Activated naive CD8-positive, alpha-beta T cell treated with anti-CD3 and anti-CD28 coated beads, Interleukin-2, amount 50 U/mL, for 24 hours (primary cell): ENCODE data around the gene CCHCR1.

ENCODE experiments used
- ATAC-seq: fragments of 150-1000 bp; cut with Tn5 transposase; one replicate; pipeline ENCODE4 v1.10.0; 2021
- DNase-seq: peaks from one replicate; pipeline ENCODE4 v3.0.0; 2021
- H3K27ac Mint-ChIP-seq: one replicate; pipeline ENCODE4 v1.8.0; 2021; ENCODE audit warnings: mild to moderate bottlenecking, mixed read lengths
- H3K27me3 Mint-ChIP-seq: one replicate; pipeline ENCODE4 v1.8.0; 2021; ENCODE audit warnings: mixed read lengths
- H3K36me3 Mint-ChIP-seq: one replicate; pipeline ENCODE4 v1.8.0; 2021; ENCODE audit warnings: low read depth, mixed read lengths
- H3K4me1 Mint-ChIP-seq: one replicate; pipeline ENCODE4 v1.8.0; 2021; ENCODE audit warnings: mixed read lengths
- H3K4me3 Mint-ChIP-seq: one replicate; pipeline ENCODE4 v1.8.0; 2021; ENCODE audit warnings: mild to moderate bottlenecking, moderate library complexity, mixed read lengths
- H3K9me3 Mint-ChIP-seq: one replicate; pipeline ENCODE4 v1.8.0; 2021; ENCODE audit warnings: mixed read lengths

Gene CCHCR1

DNA sequence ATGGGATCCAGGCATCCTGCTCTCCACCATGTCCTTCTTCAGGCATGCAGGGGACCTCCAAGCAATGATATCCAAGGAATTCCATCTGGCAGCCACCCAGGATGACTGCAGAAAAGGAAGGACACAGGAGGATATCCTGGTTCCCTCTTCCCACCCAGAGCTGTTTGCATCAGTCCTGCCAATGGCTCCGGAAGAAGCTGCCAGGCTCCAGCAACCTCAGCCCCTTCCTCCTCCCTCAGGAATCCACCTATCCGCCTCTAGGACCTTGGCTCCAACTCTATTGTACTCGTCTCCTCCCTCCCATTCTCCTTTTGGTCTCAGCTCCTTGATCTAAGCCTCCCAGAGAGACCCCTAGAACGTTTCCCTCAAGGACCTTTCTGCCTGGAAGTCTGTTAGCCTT, 18.0 kb downstream of the CCHCR1 start:
- Mint-ChIP-seq H3K27ac (no peak overlapping the region), H3K4me3 (no peak overlapping the region), H3K4me1 (peaks cover 6% of the 10 kb centered on the region), H3K36me3 (peaks cover 2% of the 10 kb centered on the region), H3K9me3 (no peaks in the 10 kb centered on the region), H3K27me3 (peaks cover 4% of the 10 kb centered on the region)
- DNase-seq (no peak), ATAC-seq (no peak)

DNA sequence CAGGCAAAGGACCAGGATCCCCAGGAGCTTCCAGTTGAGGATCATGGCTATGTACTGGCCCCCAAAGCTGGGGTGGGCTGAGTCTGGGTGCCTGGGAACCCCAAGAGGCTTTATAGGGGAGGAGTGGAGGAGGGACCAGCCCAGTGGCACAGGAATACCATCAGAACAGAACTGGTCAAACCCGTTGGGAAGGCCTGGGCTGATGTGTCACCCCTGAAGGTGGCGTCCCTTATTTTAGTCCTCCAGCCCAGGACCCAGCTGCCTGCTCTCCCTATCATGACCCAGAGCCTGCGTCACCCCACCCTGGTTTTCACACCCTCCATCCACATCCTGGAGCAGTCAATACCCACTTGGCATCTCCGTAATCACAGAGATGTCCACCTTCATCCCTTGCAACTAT, 18.6 kb downstream of the CCHCR1 start, which contains the start of gene PSORS1C2:
PSORS1C2 (minus strand) TSS at position 85 of the 400 bp plus-strand sequence; CDS start at position 45, 40 bp downstream.
- ATAC-seq (no peak), DNase-seq (no peak)
- peaks cover 4% of the 10 kb centered on the region for H3K27me3 Mint-ChIP-seq
- no peak within 1 kb of the TSS for H3K4me3 Mint-ChIP-seq
- no peaks in the 10 kb centered on the region for H3K9me3 Mint-ChIP-seq
- H3K36me3 Mint-ChIP-seq = no peaks in the 10 kb centered on the region
- no peak within 1 kb of the TSS for H3K27ac Mint-ChIP-seq
- H3K4me1 Mint-ChIP-seq = peaks cover 6% of the 10 kb centered on the region

DNA sequence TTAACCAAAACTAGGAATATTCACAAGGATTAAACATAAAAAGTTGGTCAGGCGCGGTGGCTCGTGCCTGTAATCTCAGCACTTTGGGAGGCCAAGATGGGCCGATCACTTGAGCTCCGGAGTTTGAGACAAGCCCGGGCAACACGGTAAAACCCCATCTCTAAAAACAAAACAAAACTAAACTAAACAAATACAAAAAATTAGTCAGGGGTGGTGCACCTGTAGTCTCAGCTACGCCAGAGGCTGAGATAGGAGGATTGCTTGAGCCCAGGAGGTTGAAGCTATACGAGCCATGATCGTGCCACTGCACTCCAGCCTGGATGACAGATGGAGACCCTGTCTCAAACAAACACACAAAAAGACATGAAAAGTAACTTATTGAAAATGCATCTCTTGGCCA, 21.9 kb downstream of the CCHCR1 start:
- ATAC-seq = no peak
- H3K27me3 Mint-ChIP-seq = peaks cover 4% of the 10 kb centered on the region
- no peaks in the 10 kb centered on the region for H3K36me3 Mint-ChIP-seq
- H3K4me3 Mint-ChIP-seq = no peak overlapping the region
- H3K4me1 Mint-ChIP-seq = peaks cover 6% of the 10 kb centered on the region
- no peaks in the 10 kb centered on the region for H3K9me3 Mint-ChIP-seq
- no peak for DNase-seq
- H3K27ac Mint-ChIP-seq = no peak overlapping the region

DNA sequence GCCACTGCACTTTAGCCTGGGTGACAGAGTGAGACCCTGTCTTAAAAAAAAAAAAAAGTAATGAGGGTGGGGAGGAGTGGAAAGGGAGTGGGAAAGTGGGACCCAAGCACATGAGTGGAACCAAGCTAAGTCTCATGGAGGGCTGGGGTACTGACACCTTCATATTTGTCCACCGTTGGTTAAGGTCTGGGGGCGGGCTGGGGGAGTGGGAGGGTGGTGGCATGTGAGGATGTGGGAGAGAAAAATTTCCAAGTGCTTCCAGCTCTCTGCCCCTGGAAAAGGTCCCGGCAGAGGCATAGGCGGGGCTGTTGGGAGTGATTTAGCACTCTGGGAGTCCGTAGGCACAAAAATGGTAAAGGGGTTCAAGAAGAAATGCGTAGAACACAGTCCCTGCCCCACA, 24.8 kb downstream of the CCHCR1 start:
- DNase-seq = no peak

DNA sequence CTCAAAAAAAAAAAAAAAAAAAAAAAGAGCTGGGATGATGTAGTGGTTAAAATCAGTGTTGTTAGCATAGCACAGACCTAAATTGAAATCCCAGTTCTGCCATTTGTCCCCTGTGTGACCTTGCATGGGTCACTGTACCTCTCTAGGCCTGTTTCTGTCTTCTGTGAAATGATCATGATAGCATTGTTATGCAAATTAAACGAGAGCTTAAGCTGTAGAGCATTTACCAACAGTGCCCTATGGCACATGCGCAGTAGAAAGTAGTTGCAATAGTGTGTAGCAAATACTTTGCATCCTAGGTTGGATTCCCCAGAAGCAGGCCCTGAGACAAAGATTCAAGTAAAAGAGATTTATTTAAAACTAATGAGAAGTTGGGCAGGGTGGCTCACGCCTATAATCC, 26.0 kb downstream of the CCHCR1 start:
- peaks cover 2% of the 10 kb centered on the region for H3K27me3 Mint-ChIP-seq
- H3K9me3 Mint-ChIP-seq = no peaks in the 10 kb centered on the region
- H3K36me3 Mint-ChIP-seq = no peaks in the 10 kb centered on the region

More for the DNA sequence above, 24.8 kb downstream of the CCHCR1 start:
- H3K36me3 Mint-ChIP-seq = no peaks in the 10 kb centered on the region
- no peak for ATAC-seq
- H3K27ac Mint-ChIP-seq = no peak overlapping the region
- H3K4me3 Mint-ChIP-seq = no peak overlapping the region
- H3K4me1 Mint-ChIP-seq = peaks cover 9% of the 10 kb centered on the region
- no peaks in the 10 kb centered on the region for H3K9me3 Mint-ChIP-seq
- peaks cover 4% of the 10 kb centered on the region for H3K27me3 Mint-ChIP-seq

DNA sequence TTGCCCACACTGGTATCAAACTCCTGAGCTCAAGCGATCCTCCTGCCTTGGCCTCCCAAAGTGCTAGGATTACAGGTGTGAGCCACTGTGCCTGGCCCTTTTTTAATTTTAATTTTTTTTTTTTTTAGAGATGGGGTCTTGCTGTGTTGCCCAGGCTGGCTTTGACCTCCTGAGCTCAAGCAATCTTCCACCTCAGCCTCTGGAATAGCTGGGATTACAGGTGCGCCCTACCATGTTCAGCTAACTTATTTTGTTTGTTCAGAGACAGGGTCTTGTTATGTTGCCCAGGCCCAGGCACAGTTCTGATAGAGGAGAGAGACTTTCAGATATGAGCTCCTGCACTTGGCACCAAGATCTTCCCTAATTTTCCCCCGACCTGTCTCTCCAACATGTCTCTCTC, 26.9 kb downstream of the CCHCR1 start:
- no peak for DNase-seq
- Mint-ChIP-seq H3K4me1 (peaks cover 5% of the 10 kb centered on the region), H3K27ac (no peak overlapping the region), H3K36me3 (no peaks in the 10 kb centered on the region), H3K9me3 (no peaks in the 10 kb centered on the region), H3K4me3 (no peak overlapping the region), H3K27me3 (peaks cover 2% of the 10 kb centered on the region)
- no peak for ATAC-seq

More for the DNA sequence above, 26.0 kb downstream of the CCHCR1 start:
- H3K4me1 Mint-ChIP-seq = peaks cover 5% of the 10 kb centered on the region
- H3K4me3 Mint-ChIP-seq = no peak overlapping the region
- ATAC-seq = no peak
- no peak for DNase-seq
- H3K27ac Mint-ChIP-seq = no peak overlapping the region

DNA sequence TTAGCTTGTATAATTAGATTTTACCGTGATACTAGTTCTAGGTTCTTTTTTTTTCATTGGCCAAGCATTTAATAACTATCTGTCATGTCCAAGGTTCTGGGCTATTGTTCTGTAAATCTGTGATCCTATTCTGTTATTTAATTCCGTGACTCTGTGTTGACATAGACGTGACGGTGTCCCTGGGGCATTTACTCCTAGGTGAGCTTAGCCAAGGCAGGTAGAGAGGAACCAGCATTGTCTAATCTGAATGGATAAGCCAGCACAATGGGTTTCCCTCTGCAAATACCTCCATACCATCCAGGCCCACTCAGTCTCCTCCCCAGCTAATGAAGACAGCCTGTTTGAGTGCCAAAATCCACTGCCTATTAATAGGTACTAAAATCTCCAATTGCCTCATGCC, 28.5 kb downstream of the CCHCR1 start:
- no peak for DNase-seq
- peaks cover 2% of the 10 kb centered on the region for H3K27me3 Mint-ChIP-seq
- no peak overlapping the region for H3K4me3 Mint-ChIP-seq
- no peak for ATAC-seq
- H3K36me3 Mint-ChIP-seq = no peaks in the 10 kb centered on the region
- H3K9me3 Mint-ChIP-seq = no peaks in the 10 kb centered on the region
- H3K27ac Mint-ChIP-seq = no peak overlapping the region
- H3K4me1 Mint-ChIP-seq = peaks cover 5% of the 10 kb centered on the region

DNA sequence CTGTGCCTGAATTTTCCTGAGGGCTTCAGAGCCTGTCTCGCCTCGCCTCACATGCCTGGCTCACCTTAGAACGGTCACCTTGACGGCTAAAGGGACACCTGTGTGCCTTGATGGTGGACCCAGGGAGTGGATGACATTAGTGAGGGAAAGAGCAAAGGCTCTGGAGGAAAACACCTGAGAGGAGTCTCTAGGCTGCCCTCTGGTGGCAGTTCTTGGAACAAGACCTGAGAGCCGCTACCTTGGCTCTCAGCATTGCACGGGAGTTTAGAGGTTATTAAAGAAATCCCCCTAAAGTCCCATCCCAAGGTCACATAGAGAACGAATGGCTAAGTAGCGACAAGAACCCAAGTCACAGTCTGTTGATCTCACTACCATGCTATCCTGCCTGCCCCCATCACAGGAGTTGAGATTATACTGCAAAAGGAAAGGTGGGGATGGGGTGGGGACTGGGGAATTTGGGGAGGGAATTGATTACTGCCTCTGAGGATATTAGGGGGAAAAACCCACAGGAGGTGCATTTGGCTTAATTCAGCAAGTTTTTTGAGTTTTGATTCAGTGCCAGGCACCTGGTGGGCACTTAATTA, 29.4 kb downstream of the CCHCR1 start:
- peak; percentile 45 for ATAC-seq

DNA sequence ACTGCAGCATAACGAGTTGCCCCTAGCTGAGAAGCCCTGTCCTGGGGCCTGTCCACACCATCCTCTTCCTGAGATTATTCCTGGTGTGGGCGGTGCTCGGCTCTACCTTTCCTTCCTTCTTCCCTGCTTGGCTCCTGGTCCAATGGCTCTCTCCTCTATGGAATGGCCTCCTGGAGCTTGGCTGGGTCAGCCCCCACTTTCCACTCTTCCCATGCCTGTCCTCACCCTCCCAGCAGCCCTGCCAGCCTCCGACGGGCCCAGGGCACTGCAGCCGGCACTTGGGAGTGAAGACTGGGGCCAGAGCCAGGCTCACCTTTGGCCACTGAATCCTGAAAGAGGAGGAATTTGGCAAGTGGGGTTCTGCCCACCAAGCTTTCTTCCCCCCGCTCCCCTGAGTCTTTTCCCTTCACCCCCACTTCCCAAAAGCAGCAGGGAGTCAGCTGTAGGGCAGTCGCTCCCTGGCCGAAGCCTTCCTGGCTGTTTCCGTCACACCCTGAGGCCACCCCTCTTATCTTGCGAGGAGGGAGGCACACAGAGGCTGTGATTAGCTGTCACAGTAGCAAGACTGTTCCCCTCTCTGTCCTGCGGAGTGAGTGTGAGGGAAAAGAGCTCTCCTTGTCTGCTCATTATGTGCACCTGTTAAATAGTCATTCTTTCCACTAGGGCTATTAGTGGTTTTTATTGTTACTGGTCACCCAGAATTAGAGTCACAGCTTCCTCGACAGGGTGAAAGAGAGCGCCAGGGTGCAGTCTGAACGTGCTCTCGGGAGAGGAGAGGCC, 31.0 kb downstream of the CCHCR1 start:
- no peak overlapping the region for H3K4me3 Mint-ChIP-seq
- no peak for DNase-seq
- no peak for ATAC-seq
- no peaks in the 10 kb centered on the region for H3K36me3 Mint-ChIP-seq
- no peak overlapping the region for H3K27ac Mint-ChIP-seq
- peaks cover 2% of the 10 kb centered on the region for H3K27me3 Mint-ChIP-seq
- no peaks in the 10 kb centered on the region for H3K9me3 Mint-ChIP-seq
- H3K4me1 Mint-ChIP-seq = peaks cover 5% of the 10 kb centered on the region

More for the DNA sequence above, 29.4 kb downstream of the CCHCR1 start:
- DNase-seq = peak; percentile 81
- H3K36me3 Mint-ChIP-seq = no peaks in the 10 kb centered on the region
- H3K27me3 Mint-ChIP-seq = peaks cover 2% of the 10 kb centered on the region
- no peaks in the 10 kb centered on the region for H3K9me3 Mint-ChIP-seq
- H3K4me1 Mint-ChIP-seq = peaks cover 5% of the 10 kb centered on the region
- no peak overlapping the region for H3K27ac Mint-ChIP-seq
- no peak overlapping the region for H3K4me3 Mint-ChIP-seq

DNA sequence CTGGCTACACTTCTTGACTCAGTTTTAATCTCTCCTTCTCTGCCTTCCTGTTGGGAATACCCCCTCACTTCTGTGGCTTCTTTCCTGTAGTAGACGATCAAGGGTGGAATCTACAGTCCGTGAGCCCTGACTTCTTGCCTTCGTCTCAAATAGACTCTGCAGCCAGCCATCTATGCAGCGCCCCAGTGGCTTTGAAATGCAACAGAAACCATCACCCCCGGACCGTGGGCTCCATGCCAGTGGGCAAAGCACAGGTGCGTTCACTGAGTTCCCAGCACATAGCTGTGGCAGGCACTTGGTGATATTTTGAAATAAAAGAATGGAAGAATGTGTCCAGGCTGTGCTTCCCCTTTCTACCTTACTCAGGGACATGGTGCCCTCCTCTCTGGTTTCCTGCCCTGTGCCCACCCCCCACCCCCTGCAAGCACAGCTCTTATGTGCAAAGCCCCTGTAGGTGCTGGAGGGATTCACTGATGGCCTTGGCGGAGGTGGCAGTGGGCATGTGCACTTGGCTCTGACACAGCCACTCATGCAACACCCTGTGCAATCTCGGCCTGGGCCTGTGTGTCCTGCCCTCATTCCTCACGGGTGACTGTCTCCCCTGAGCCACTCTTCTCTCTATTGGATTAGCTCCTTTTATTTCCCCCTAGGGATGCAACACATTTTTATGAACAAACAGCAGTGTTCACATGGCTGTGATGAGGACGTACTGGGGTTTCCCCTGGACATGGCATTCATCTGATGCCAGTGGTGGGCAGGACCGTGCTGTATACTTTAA, 31.8 kb downstream of the CCHCR1 start:
- DNase-seq (no peak), ATAC-seq (no peak)
- peaks cover 2% of the 10 kb centered on the region for H3K27me3 Mint-ChIP-seq
- H3K4me1 Mint-ChIP-seq = peaks cover 5% of the 10 kb centered on the region
- no peaks in the 10 kb centered on the region for H3K36me3 Mint-ChIP-seq
- no peak overlapping the region for H3K4me3 Mint-ChIP-seq
- H3K27ac Mint-ChIP-seq = no peak overlapping the region
- no peaks in the 10 kb centered on the region for H3K9me3 Mint-ChIP-seq

DNA sequence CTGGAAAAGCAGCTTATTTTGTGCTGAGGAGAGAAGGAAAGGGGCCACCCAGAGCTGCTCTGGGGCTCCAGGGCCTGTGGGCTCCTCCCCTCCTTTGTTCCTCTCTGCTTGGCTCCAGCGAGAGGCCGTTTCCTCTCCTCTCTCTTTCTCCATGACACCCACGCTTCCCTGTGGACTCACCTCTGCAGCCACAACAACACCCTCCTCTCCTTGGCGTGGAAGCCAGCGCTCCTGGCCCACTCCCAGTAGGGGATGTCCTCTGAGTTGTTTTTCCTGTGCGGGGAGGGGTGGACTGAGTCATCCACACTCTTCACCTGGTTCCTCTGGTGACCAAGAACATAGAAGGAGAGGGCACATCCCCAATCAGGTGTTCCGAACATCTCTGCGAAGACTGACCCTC, 32.4 kb downstream of the CCHCR1 start:
- H3K4me1 Mint-ChIP-seq = peaks cover 5% of the 10 kb centered on the region
- no peak for DNase-seq

DNA sequence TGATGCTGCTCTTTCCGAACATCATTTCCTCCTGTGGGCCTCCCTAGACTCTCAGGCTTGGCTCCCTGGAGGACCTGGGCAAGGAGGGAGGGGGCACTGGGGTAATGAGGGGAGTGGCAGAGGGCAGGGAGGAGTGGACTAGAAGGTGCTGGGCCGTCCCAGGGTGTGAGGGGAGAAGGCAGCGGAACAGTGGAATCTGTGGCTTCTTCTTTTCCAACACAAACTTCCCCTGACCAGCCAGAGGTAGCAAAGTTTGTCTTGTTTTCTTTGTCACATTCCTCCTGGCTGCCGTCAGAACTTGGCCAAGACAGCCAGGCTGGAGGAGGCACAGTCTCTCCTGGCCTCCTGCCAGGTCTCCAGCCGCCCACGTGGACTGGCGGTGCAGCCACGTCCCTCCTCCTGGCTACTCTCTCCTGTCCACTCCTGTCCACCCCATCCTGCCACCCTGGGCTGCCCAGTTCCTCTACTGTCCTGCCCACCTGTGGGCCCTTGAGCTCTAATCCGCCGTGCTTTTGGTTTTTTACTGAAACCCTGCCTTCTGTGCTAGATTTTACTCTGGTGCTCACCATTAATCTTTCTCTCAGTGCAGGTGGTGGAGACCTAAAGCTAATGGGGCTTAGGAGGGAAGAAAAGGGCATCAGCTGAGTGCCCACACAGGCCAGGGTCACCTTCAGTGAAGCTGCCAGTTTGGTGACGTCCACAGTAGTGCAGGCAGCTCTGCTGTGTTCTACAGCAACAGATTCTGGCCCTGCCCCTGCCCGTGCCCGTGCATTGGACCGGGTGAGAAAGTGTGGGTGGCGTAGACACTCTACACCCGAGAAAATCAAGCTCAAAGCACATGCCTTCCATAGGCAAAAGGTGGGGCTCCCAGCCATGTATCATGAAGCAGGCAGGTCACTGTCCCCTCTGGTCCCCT, 34.6 kb downstream of the CCHCR1 start:
- H3K36me3 Mint-ChIP-seq = no peaks in the 10 kb centered on the region
- ATAC-seq (no peak), DNase-seq (no peak)
- no peak overlapping the region for H3K27ac Mint-ChIP-seq
- H3K9me3 Mint-ChIP-seq = no peaks in the 10 kb centered on the region
- peaks cover 2% of the 10 kb centered on the region for H3K4me1 Mint-ChIP-seq
- H3K27me3 Mint-ChIP-seq = peaks cover 3% of the 10 kb centered on the region
- H3K4me3 Mint-ChIP-seq = no peak overlapping the region

More for the DNA sequence above, 32.4 kb downstream of the CCHCR1 start:
- Mint-ChIP-seq H3K4me3 (no peak overlapping the region), H3K27ac (no peak overlapping the region), H3K9me3 (no peaks in the 10 kb centered on the region), H3K27me3 (peaks cover 2% of the 10 kb centered on the region), H3K36me3 (no peaks in the 10 kb centered on the region)
- no peak for ATAC-seq

DNA sequence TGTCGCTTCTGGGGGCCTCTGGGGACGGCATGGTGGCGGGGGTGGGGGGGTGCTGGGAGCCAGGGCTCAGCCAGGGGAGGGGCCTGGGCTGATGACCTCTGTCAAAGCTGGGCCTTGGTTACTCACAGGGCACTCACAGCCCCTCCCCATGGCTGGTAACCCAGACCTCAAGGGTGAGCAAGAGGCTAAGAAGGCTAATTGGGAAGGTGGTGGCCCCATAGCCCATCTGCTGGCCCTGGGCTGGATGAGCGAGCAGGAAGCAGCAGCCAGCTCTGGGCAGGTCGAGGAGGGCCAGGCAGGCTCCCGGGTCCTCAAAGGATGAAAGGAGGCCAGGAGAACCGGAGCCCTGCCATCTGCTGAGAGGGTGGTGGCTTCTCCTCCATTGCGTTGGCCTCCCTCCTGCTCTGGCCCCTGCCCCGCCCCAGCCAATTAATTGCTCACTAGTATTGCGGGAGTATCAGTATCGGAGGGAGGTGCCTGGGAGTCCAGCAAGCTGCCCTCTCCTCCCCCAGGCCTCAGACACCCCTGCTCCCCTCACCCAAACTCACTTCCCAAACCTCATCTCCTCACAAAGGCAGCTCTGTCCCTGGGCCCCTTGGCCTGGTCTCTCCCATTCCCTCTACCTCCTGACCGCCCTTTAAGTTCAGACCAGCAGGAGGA, 36.3 kb downstream of the CCHCR1 start:
- H3K9me3 Mint-ChIP-seq = no peaks in the 10 kb centered on the region
- no peaks in the 10 kb centered on the region for H3K4me1 Mint-ChIP-seq
- ATAC-seq (no peak), DNase-seq (no peak)
- no peak overlapping the region for H3K27ac Mint-ChIP-seq
- no peaks in the 10 kb centered on the region for H3K36me3 Mint-ChIP-seq
- peaks cover 3% of the 10 kb centered on the region for H3K27me3 Mint-ChIP-seq
- no peak overlapping the region for H3K4me3 Mint-ChIP-seq
